ENCODE results near the gene CCDC149.

Gene CCDC149

GRCh38 chr4:24771241-24771640 is 141.6 kb downstream of the CCDC149 start:
- DNase-seq, result no peak

GRCh38 chr4:24770667-24771066 is 142.2 kb downstream of the CCDC149 start:
- no peak for DNase-seq

- no peak for DNase-seq
Measured at GRCh38 chr4:24770032-24770584, 142.7 kb downstream of the CCDC149 start.

DNA sequence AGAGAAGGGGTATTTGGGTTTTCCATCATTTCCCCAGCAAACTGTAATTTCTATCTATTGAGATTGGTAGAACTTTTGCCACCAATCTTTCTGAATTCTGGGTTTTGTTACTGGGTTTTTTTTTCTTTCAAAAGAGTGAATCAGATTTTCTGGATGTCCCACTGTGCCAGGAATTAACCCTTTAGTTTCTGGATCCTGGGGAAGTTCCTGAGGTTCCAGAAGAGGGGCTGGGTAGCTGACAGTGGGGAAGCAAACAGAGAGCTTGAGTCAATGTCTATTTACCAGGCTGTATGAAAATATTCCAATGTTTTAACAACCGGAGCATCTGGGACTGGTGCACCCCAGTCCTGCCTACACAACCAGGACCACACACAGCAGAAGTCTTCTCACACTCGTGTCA is 143.3 kb downstream of the CCDC149 start:
- DNase-seq, result no peak

- DNase-seq, result no peak
Measured at GRCh38 chr4:24768604-24769003, 144.2 kb downstream of the CCDC149 start.

DNA sequence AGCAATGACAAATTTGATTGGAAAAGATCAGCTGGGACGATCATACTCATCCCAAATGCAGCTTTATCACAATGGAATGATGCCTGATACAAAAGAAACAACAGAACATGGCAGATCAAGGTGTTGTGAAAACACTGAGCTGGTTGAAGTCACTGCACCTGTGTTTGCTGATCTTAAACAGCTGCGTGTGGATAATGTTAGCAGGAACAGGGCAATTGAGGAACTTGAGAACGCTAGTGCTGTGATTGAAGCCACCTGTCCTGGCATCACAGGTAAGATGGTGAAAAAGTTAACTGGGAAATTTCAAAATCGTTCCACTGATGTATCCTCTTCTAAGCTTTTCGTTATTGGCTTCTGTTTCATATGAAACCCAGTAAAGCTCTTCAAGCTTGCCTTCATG is 144.8 kb downstream of the CCDC149 start:
- no peak for DNase-seq

- DNase-seq, result no peak
Measured at GRCh38 chr4:24765376-24765988, 147.4 kb downstream of the CCDC149 start.

DNA sequence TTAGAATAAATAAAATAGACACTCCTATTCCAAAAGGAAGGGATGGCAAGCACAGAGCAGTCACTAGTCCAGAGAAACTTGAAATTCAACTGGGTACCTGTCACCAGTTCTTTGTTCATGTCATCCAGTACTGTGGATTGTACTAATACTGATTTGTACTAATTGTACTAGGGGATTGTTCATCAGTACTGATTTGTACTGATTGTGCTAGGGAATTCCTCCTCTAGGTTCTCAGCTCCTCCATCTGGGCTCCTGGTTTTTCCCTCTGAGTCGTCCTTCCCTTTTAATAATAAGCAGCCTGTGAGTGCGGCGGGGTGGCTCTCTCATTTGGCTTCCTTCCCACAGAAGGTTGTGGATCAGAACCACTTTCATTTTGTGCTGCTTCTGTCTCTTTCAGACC is 148.5 kb downstream of the CCDC149 start:
- no peak for DNase-seq

GRCh38 chr4:24763631-24764297 is 149.1 kb downstream of the CCDC149 start:
- no peak for DNase-seq

Measured in CD4-positive, alpha-beta T cell treated with Interferon gamma for 1 hour (primary cell).